Fibroblast of pulmonary artery (primary cell): ENCODE data around the gene UQCRC1.

Source experiments
- DNase-seq: peaks from one replicate; pipeline ENCODE4 v3.0.0-alpha.2; 2010; ENCODE audit warnings: low read depth
- H3K4me3 ChIP-seq: replicated peaks from 2 replicates; pipeline ENCODE4 v1.5.1; 2011; ENCODE audit warnings: low read depth, mild to moderate bottlenecking, control low read depth, low read length, moderate library complexity
- TF ChIP-seq, protein P1 (sequence below): IDR thresholded peaks from 2 replicates; pipeline ENCODE4 v1.5.1; 2011; ENCODE audit warnings: mild to moderate bottlenecking, control low read depth, low read length, inconsistent platforms; ENCODE audit errors: missing control alignments

UQCRC1 gene

DNA sequence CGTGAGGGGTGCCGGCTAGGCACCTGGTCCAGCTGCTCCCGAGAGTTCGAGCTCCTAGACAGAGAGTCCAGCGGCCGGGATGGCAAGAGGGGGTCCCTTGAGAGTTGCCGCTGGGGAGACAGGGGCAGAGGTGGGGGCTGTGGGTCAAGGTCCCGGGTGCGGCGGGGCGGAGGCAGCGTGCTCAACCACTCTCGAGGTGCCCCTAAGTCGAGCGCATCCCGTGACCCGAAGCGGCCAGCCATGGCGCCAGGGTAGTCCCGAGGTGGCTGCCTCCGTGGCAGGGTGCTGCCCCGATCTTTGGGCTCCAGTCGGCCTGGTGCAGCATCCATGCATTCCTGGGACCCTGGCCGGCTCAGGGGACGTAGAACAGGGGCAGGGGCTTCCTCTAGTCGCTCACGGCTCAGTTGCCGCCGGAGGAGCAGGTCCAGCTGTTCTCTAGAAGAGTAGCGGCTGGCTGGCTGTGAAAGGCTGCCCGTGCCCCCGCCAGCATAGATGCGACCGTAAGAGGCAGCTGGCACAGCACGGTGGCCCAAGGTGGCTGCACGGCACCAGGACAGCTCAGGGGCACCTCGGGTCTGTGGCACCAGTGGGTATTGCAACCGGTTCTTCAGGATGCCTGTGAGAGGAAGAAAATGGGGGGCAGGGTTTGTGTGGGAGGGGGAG lies 30.6 kb upstream of the UQCRC1 start:
- TF ChIP-seq, protein P1, sequence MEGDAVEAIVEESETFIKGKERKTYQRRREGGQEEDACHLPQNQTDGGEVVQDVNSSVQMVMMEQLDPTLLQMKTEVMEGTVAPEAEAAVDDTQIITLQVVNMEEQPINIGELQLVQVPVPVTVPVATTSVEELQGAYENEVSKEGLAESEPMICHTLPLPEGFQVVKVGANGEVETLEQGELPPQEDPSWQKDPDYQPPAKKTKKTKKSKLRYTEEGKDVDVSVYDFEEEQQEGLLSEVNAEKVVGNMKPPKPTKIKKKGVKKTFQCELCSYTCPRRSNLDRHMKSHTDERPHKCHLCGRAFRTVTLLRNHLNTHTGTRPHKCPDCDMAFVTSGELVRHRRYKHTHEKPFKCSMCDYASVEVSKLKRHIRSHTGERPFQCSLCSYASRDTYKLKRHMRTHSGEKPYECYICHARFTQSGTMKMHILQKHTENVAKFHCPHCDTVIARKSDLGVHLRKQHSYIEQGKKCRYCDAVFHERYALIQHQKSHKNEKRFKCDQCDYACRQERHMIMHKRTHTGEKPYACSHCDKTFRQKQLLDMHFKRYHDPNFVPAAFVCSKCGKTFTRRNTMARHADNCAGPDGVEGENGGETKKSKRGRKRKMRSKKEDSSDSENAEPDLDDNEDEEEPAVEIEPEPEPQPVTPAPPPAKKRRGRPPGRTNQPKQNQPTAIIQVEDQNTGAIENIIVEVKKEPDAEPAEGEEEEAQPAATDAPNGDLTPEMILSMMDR, result no peak

DNA sequence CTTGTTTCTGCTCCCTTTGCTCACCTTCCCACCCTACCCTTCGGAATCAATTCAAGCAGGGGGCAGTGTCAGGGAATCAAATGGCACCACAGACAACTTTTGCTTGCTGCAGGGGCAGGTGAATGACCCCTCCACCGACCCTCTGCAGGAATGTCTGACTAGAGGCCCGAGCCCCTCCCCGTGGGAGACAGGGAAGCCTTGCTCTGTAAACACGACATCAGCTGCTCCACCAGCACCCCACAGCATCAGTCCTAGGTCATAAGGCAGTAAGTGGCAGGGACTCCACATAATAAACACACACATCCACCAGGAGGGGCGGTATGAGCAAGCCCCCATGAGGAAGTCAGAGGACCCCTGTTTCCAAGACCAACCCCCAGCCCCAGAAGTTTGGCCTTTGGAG lies 27.9 kb upstream of the UQCRC1 start:
- no peak for DNase-seq
- H3K4me3 ChIP-seq, result no peak overlapping the region
- TF ChIP-seq, protein P1, result no peak

More for the DNA sequence above, 30.6 kb upstream of the UQCRC1 start:
- H3K4me3 ChIP-seq, result no peak overlapping the region
- no peak for DNase-seq

DNA sequence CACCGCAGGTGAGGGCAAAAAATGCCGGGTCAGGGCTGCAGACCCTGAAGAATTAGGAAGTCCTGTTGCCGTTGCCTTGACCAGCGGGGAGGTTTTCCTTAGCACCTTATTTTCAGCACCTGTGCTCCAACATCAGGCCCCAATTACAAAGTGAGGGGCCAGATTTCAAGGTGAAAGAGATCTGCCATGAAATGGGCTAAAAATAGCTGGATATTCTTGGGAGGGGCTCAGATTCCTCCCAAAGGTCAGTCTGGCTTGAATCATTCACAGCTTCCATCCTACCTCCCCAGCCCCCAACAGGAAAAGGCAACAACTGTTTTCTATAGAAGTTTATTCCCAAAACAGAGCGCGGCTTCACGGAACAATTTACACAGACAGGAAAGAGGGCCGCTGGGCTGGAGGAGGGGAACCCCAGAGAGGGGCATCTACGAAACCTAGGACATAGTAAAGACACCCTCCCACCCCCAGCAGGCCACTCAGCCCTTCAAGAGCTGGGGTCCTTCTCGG lies 26.8 kb upstream of the UQCRC1 start:
- TF ChIP-seq, protein P1, result no peak
- H3K4me3 ChIP-seq, result peak overlapping the region; percentile 88
- no peak for DNase-seq

DNA sequence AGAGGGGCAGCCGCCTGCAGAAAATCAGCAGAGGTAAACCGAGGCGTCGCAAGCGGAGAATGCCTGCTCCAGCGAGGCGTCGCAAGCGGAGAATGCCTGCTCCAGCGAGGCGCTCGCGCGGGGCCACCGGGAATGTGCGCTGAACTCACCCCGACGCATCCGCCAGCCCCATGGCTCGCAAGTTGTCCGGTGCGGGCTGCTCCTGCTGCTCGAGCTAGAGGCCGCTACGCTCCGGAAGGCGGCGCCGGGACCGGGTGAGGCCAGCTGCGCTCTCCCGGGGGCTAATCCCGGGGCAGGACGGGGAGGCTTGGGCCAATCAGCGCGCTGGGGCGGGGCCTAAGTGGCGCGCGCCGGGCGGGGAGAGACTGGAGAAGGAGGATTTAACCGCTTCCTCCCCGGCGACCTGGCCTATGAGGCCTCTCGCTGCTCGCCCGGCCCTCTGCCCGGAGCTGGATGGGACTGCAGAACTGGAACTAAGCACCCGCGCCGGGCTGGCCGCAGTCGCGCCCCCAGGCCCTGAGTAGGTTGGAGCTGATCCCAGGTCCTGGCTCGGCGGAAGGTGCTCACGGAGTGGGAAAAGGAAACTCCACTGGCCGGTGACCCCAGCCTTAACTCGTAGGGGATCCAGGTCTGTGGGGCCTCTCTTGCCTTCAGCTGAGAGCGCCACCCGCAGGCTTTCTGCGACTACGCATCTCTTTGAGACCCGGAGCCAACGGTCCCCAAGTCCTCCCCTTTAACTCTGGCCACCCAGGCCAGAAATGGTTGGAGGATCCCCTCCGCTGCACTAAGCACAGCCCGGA lies 26.0 kb upstream of the UQCRC1 start, which contains the start of gene SLC26A6:
TSS of gene SLC26A6 (minus strand) at position 240 of the 800 bp plus-strand sequence. CDS start at position 172, 68 bp downstream.
- peak within 1 kb of the TSS; percentile 88 for H3K4me3 ChIP-seq
- TF ChIP-seq, protein P1, result peak; percentile 61
- peak; percentile 95 for DNase-seq

DNA sequence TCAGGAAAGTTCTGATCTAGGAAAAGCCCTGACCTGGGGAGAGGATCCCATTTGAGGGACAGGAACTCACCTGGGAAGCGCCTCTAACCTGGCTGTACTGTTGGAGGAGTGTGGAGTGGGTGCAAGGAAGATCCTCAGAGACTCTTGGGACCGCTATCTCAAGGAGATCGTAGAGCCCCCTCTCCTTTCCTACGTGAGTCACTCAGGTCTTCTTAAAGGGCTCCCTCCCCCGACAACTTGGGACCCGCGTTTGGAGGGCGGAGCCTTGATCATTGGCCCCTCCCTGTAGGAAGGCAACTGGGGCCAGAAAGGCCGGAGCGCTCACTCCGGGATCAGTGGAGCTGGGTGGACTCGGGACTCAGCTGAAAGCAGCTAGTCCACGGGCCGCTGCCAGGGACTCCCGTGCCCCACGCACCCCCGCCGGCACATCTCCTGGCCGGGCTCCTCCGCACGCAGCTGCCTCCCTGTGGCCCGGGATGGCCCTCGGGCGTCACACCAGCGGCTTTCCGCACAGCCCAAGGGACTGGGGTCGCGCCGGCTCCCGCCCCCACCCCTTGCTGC lies 25.3 kb upstream of the UQCRC1 start:
- peak overlapping the region; percentile 88 for H3K4me3 ChIP-seq
- peak; percentile 61 for DNase-seq
- TF ChIP-seq, protein P1, result no peak

DNA sequence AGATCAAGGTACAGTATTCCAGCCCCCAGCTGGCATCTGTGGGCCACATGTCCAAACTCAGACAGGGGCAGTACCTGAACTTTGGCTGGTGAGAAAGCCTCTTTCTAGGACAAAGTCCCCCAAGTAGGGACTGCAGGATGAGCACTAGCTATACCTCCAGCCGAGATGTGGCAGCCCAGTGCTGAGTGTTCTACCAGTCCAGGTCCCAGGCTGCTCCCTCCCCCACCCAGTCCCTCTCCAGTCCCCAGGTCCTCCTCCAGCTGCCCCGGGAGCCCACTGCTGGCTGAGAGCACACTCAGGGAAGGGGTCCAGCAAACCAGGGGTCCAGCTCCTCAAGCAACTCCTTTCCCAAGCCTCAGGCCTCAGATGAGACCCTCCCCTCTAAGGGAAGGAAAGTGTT lies 24.3 kb upstream of the UQCRC1 start:
- TF ChIP-seq, protein P1, result no peak
- peak overlapping the region; percentile 88 for H3K4me3 ChIP-seq
- DNase-seq, result no peak
